ENCODE measurements around the gene TMEM242.

TMEM242 gene

GRCh38 chr6:157287247-157287850, 36.0 kb downstream of the TMEM242 start:
- no peak for DNase-seq

- DNase-seq = no peak
Measured at GRCh38 chr6:157285422-157285779, 37.9 kb downstream of the TMEM242 start.

GRCh38 chr6:157284738-157285421, 38.4 kb downstream of the TMEM242 start:
- DNase-seq = no peak

- DNase-seq = no peak
Measured at GRCh38 chr6:157283900-157284737, 39.2 kb downstream of the TMEM242 start.

GRCh38 chr6:157283330-157283898, 39.9 kb downstream of the TMEM242 start:
- DNase-seq = no peak

GRCh38 chr6:157282284-157282683, 41.0 kb downstream of the TMEM242 start:
- DNase-seq = no peak

GRCh38 chr6:157281570-157281969, 41.7 kb downstream of the TMEM242 start:
- no peak for DNase-seq

- DNase-seq = no peak
Measured at GRCh38 chr6:157280947-157281346, 42.4 kb downstream of the TMEM242 start.

- DNase-seq = no peak
Measured at GRCh38 chr6:157280157-157280556, 43.2 kb downstream of the TMEM242 start.

GRCh38 chr6:157278171-157278570, 45.1 kb downstream of the TMEM242 start:
- no peak for DNase-seq

GRCh38 chr6:157276731-157277130, 46.6 kb downstream of the TMEM242 start:
- no peak for DNase-seq

GRCh38 chr6:157276134-157276532, 47.2 kb downstream of the TMEM242 start:
- DNase-seq = no peak

GRCh38 chr6:157274471-157275226, 48.7 kb downstream of the TMEM242 start:
- DNase-seq = peak; percentile 14

GRCh38 chr6:157273756-157274470, 49.4 kb downstream of the TMEM242 start:
- no peak for DNase-seq

GRCh38 chr6:157272866-157273755, 50.2 kb downstream of the TMEM242 start:
- no peak for DNase-seq

GRCh38 chr6:157272372-157272771, 50.9 kb downstream of the TMEM242 start:
- DNase-seq = no peak

GRCh38 chr6:157271911-157272310, 51.4 kb downstream of the TMEM242 start:
- DNase-seq = no peak

- no peak for DNase-seq
Measured at GRCh38 chr6:157271441-157271840, 51.9 kb downstream of the TMEM242 start.

- no peak for DNase-seq
Measured at GRCh38 chr6:157270916-157271315, 52.4 kb downstream of the TMEM242 start.

GRCh38 chr6:157270308-157270707, 53.0 kb downstream of the TMEM242 start:
- no peak for DNase-seq

- DNase-seq = no peak
Measured at GRCh38 chr6:157269261-157269794, 54.0 kb downstream of the TMEM242 start.

Measured in NCI-H446 treated with DMSO at 0.1 percent for 48 hours (cell line).